ENCODE measurements around the gene OVAAL. TPM values are rescaled to one million over a fixed set of nuclear protein-coding genes. Genes with fewer than 3 reads are reported as not detected.

OVAAL gene
- polyA plus RNA-seq, 4 donors, result not detected

DNA sequence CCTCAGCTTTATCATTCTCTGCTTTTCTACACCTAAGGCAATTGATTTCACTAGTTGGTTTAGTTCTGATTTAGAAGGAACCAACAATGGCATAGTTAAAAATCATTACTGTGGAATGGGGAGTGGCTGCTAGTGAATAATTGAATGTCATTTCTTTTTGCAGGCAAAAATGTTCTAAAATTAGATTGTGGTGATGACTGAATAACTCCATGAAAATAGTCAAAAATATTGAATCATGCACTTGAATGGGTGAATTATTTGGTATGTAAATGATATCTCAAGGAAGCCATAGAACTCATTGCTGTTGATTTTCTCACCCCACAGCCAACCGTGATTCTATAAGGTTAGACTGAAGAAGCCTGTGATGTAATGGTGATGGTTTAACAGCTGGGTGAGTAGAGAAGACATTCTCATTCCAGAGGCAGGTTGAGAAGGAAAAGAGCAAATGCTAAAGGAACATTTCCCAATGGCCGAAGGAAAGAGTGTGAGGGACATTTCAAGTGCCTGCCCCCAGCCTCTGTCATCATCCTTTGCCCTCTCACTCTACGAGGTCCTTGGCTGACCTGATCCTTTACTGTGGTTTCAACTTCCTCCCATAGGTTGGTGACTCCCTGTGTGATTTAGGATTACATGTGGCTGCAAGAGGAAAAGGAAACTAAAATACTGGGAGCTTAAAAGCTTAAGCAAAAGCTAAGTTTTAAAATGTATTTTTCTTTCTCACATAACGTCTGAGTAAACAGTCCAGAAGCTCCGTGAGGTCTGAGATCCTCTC lies 12.5 kb downstream of the OVAAL start:
- Histone ChIP-seq H3K27ac (ENCODE audit: low read depth in 1 of 3, low read length in 2 of 3) (no peak overlapping the region), H3K36me3 (ENCODE audit: control insufficient read depth in 3 of 3, insufficient read depth in 2 of 3, low read depth in 1 of 3, low read length in 3 of 3) (no peaks in the 10 kb centered on the region), H3K4me1 (ENCODE audit: control insufficient read depth in 3 of 3, insufficient read depth in 2 of 3, low read depth in 1 of 3, low read length in 2 of 3) (peaks cover 0 to 16% (median 2%) of the 10 kb centered on the region in 3 donors), H3K4me3 (ENCODE audit: low read depth in 1 of 3, low read length in 3 of 3) (no peak overlapping the region), H3K27me3 (ENCODE audit: control insufficient read depth in 3 of 3, insufficient read depth in 3 of 3, low read length in 3 of 3) (no peaks in the 10 kb centered on the region), H3K9me3 (ENCODE audit: control insufficient read depth in 2 of 2, insufficient read depth in 1 of 2, low read depth in 1 of 2, low read length in 1 of 2) (no peaks in the 10 kb centered on the region)
- 69 to 73% (median 72%) methylated on average over 5 of the region's 5 CpGs for WGBS, 3 donors
- DNase-seq, result no peak
- FAIRE-seq, result no peak

DNA sequence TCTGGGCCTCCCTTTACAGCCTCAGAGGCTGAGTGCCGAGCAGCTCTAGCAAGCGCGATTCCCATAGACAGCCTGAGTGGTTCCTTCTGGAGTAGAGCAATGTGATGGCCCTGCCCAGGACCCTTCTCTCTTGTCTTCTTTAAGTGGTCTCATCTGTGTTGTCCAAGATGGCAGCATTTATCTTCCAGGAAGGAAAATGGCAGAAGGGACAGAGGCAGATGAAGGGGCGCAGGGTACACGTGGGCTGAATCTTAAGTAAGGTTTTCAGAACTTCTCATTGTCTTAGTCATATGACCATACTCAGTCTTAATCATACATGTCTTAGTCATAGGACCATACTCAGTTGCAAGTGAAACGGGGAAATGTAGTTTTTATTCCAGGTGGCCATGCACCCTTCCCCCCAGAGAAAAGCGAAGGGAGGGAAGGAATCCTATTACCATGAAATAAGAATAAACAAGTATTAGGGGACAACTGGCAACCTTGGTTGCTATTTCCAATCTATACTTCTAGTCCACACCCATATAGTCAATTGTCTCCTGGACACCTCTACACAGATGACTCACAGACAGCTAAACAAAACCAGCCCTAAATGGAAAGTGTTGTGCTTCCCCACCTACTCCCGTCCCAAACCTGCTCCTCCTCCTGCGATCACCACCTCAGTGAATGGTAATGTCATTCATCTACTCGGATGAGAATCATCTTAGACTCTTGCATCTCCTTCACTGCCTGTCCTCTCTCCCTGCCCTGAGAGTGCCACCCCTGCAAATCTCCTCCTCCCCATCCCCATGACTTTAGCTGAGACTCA lies 13.3 kb downstream of the OVAAL start:
- Histone ChIP-seq H3K27me3 (ENCODE audit: control insufficient read depth in 3 of 3, insufficient read depth in 3 of 3, low read length in 3 of 3) (no peaks in the 10 kb centered on the region), H3K4me3 (ENCODE audit: low read depth in 1 of 3, low read length in 3 of 3) (no peak overlapping the region), H3K27ac (ENCODE audit: low read depth in 1 of 3, low read length in 2 of 3) (no peak overlapping the region), H3K36me3 (ENCODE audit: control insufficient read depth in 3 of 3, insufficient read depth in 2 of 3, low read depth in 1 of 3, low read length in 3 of 3) (no peaks in the 10 kb centered on the region), H3K4me1 (ENCODE audit: control insufficient read depth in 3 of 3, insufficient read depth in 2 of 3, low read depth in 1 of 3, low read length in 2 of 3) (peaks cover 0 to 16% (median 2%) of the 10 kb centered on the region in 3 donors), H3K9me3 (ENCODE audit: control insufficient read depth in 2 of 2, insufficient read depth in 1 of 2, low read depth in 1 of 2, low read length in 1 of 2) (no peaks in the 10 kb centered on the region)
- DNase-seq, result peak in 1 of 2 donors; percentile 30
- no peak for FAIRE-seq
- WGBS, 3 donors, result 74 to 78% (median 76%) methylated on average over 10 of the region's 10 CpGs

GRCh38 chr1:180572760-180573159 lies 14.0 kb downstream of the OVAAL start:
- no peaks in the 10 kb centered on the region for H3K27me3 ChIP-seq (ENCODE audit: control insufficient read depth in 3 of 3, insufficient read depth in 3 of 3, low read length in 3 of 3)
- H3K27ac ChIP-seq (ENCODE audit: low read depth in 1 of 3, low read length in 2 of 3), result no peak overlapping the region
- no peaks in the 10 kb centered on the region for H3K9me3 ChIP-seq (ENCODE audit: control insufficient read depth in 2 of 2, insufficient read depth in 1 of 2, low read depth in 1 of 2, low read length in 1 of 2)
- FAIRE-seq (no peak), DNase-seq (peak; percentile 29 to 73)
- 45 to 74% (median 46%) methylated on average over 4 of the region's 4 CpGs for WGBS, 3 donors
- H3K4me1 ChIP-seq (ENCODE audit: control insufficient read depth in 3 of 3, insufficient read depth in 2 of 3, low read depth in 1 of 3, low read length in 2 of 3), result peaks cover 0 to 16% (median 2%) of the 10 kb centered on the region in 3 donors
- H3K36me3 ChIP-seq (ENCODE audit: control insufficient read depth in 3 of 3, insufficient read depth in 2 of 3, low read depth in 1 of 3, low read length in 3 of 3), result no peaks in the 10 kb centered on the region
- no peak overlapping the region for H3K4me3 ChIP-seq (ENCODE audit: low read depth in 1 of 3, low read length in 3 of 3)

DNA sequence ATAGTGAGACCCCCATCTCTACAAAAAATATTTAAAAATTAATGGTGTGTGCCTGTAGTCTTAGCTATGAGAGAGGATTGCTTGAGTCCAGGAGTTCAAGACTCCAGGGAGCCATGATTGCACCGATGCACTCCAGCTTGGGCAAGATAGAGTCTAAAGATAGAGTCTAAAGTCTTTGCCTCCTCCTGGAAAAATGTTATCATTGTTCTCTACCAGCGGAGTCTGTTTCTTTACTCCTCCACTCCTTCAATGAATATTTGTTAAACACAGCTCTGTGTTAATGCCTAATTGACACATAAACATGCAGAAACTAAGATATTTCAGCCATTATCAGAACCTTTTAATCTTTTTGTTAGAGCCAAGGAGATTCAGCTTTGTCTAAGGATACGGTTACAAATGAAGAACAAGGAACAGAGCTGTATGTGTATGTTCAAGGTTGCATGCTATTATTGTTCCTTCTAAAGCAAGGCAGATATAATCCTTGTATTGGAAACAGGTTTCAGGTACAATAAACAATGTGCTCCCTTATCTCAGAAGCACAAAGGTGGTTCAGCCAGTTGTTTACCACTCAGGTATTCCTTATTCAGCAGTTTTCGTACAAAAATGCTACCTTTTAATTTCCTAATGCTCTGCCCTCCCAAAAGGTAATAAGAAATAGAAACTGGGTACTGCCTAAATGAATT lies 15.4 kb downstream of the OVAAL start:
- Histone ChIP-seq H3K4me1 (ENCODE audit: control insufficient read depth in 3 of 3, insufficient read depth in 2 of 3, low read depth in 1 of 3, low read length in 2 of 3) (peaks cover 0 to 16% (median 2%) of the 10 kb centered on the region in 3 donors), H3K36me3 (ENCODE audit: control insufficient read depth in 3 of 3, insufficient read depth in 2 of 3, low read depth in 1 of 3, low read length in 3 of 3) (no peaks in the 10 kb centered on the region), H3K27me3 (ENCODE audit: control insufficient read depth in 3 of 3, insufficient read depth in 3 of 3, low read length in 3 of 3) (no peaks in the 10 kb centered on the region), H3K4me3 (ENCODE audit: low read depth in 1 of 3, low read length in 3 of 3) (no peak overlapping the region), H3K9me3 (ENCODE audit: control insufficient read depth in 2 of 2, insufficient read depth in 1 of 2, low read depth in 1 of 2, low read length in 1 of 2) (no peaks in the 10 kb centered on the region), H3K27ac (ENCODE audit: low read depth in 1 of 3, low read length in 2 of 3) (peak overlapping the region in 2 of 3 donors; percentile 16 to 55)
- 14 to 57% (median 35%) methylated on average over 4 of the region's 4 CpGs for whole genome bisulfite sequencing, 3 donors
- peak; percentile 69 to 83 for DNase-seq
- FAIRE-seq, result no peak

DNA sequence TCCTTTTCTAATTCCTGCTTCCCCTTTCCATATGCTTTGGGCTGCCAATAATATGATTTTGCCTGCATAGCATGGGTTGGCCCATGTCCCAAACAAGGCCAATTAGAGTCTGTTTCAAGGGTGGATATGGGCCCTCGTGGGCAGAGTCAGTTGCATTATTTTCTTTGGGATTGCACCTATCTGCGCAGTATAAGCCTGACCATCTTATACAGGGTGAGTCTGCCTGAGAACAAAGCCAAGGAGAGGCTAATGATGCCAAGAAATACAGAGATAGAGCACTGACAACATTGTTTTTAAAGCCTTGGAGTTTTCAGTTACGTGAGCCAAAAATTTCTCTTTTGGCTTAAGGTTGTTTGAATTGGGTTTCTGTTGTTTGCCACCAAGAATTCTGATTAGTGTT lies 18.6 kb downstream of the OVAAL start:
- DNase-seq, result no peak
- WGBS, 3 donors, result 74 to 83% (median 75%) methylated on average over 3 of the region's 3 CpGs
- no peak for FAIRE-seq
- H3K27ac ChIP-seq (ENCODE audit: low read depth in 1 of 3, low read length in 2 of 3), result no peak overlapping the region
- H3K27me3 ChIP-seq (ENCODE audit: control insufficient read depth in 3 of 3, insufficient read depth in 3 of 3, low read length in 3 of 3), result no peaks in the 10 kb centered on the region
- H3K4me3 ChIP-seq (ENCODE audit: low read depth in 1 of 3, low read length in 3 of 3), result no peak overlapping the region
- no peaks in the 10 kb centered on the region for H3K36me3 ChIP-seq (ENCODE audit: control insufficient read depth in 3 of 3, insufficient read depth in 2 of 3, low read depth in 1 of 3, low read length in 3 of 3)
- H3K9me3 ChIP-seq (ENCODE audit: control insufficient read depth in 2 of 2, insufficient read depth in 1 of 2, low read depth in 1 of 2, low read length in 1 of 2), result no peaks in the 10 kb centered on the region
- peaks cover 0 to 16% (median 2%) of the 10 kb centered on the region in 3 donors for H3K4me1 ChIP-seq (ENCODE audit: control insufficient read depth in 3 of 3, insufficient read depth in 2 of 3, low read depth in 1 of 3, low read length in 2 of 3)

GRCh38 chr1:180579961-180580611 lies 21.3 kb downstream of the OVAAL start:
- H3K27me3 ChIP-seq (ENCODE audit: control insufficient read depth in 3 of 3, insufficient read depth in 3 of 3, low read length in 3 of 3), result no peaks in the 10 kb centered on the region
- no peaks in the 10 kb centered on the region for H3K36me3 ChIP-seq (ENCODE audit: control insufficient read depth in 3 of 3, insufficient read depth in 2 of 3, low read depth in 1 of 3, low read length in 3 of 3)
- no peak overlapping the region for H3K27ac ChIP-seq (ENCODE audit: low read depth in 1 of 3, low read length in 2 of 3)
- WGBS, 3 donors, result 57 to 72% (median 62%) methylated on average over 6 of the region's 6 CpGs
- FAIRE-seq, result no peak
- H3K4me3 ChIP-seq (ENCODE audit: low read depth in 1 of 3, low read length in 3 of 3), result no peak overlapping the region
- DNase-seq, result peak in 1 of 2 donors; percentile 18
- no peaks in the 10 kb centered on the region for H3K9me3 ChIP-seq (ENCODE audit: control insufficient read depth in 2 of 2, insufficient read depth in 1 of 2, low read depth in 1 of 2, low read length in 1 of 2)
- H3K4me1 ChIP-seq (ENCODE audit: control insufficient read depth in 3 of 3, insufficient read depth in 2 of 3, low read depth in 1 of 3, low read length in 2 of 3), result no peaks in the 10 kb centered on the region

- no peak for FAIRE-seq
- Histone ChIP-seq H3K27ac (ENCODE audit: low read depth in 1 of 3, low read length in 2 of 3) (no peak overlapping the region), H3K9me3 (ENCODE audit: control insufficient read depth in 2 of 2, insufficient read depth in 1 of 2, low read depth in 1 of 2, low read length in 1 of 2) (no peaks in the 10 kb centered on the region), H3K4me3 (ENCODE audit: low read depth in 1 of 3, low read length in 3 of 3) (no peak overlapping the region), H3K4me1 (ENCODE audit: control insufficient read depth in 3 of 3, insufficient read depth in 2 of 3, low read depth in 1 of 3, low read length in 2 of 3) (no peaks in the 10 kb centered on the region), H3K27me3 (ENCODE audit: control insufficient read depth in 3 of 3, insufficient read depth in 3 of 3, low read length in 3 of 3) (no peaks in the 10 kb centered on the region), H3K36me3 (ENCODE audit: control insufficient read depth in 3 of 3, insufficient read depth in 2 of 3, low read depth in 1 of 3, low read length in 3 of 3) (no peaks in the 10 kb centered on the region)
- no peak for DNase-seq
- WGBS, 3 donors, result 91 to 95% (median 93%) methylated on average over 1 of the region's 1 CpG
Measured at GRCh38 chr1:180581635-180582039, 22.9 kb downstream of the OVAAL start.

DNA sequence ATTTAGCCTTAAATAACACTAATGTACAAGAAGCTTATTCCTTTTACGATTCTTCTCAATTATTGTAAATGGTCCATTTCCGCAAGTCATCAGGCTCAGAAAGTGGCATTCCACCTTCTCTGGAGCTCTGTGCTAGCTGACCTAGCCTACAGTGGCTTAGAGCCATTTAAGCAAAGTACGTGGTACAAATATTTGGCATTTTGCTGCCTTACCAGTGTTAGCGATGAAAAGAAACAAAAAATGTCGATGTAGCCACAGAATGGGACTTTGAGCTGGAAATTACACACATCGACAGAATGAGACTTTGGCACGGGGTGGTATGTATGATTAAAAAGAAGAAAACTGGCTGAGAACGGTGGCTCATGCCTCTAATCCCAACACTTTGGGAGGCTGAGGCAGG lies 26.1 kb downstream of the OVAAL start:
- FAIRE-seq (no peak), DNase-seq (no peak)
- Histone ChIP-seq H3K4me3 (ENCODE audit: low read depth in 1 of 3, low read length in 3 of 3) (no peak overlapping the region), H3K27ac (ENCODE audit: low read depth in 1 of 3, low read length in 2 of 3) (no peak overlapping the region), H3K4me1 (ENCODE audit: control insufficient read depth in 3 of 3, insufficient read depth in 2 of 3, low read depth in 1 of 3, low read length in 2 of 3) (no peaks in the 10 kb centered on the region), H3K9me3 (ENCODE audit: control insufficient read depth in 2 of 2, insufficient read depth in 1 of 2, low read depth in 1 of 2, low read length in 1 of 2) (peaks cover 0 to 5% of the 10 kb centered on the region in 2 donors), H3K27me3 (ENCODE audit: control insufficient read depth in 3 of 3, insufficient read depth in 3 of 3, low read length in 3 of 3) (no peaks in the 10 kb centered on the region), H3K36me3 (ENCODE audit: control insufficient read depth in 3 of 3, insufficient read depth in 2 of 3, low read depth in 1 of 3, low read length in 3 of 3) (no peaks in the 10 kb centered on the region)
- 67 to 85% (median 85%) methylated on average over 8 of the region's 8 CpGs for WGBS, 3 donors

All from small intestine (tissue), 7 donors.